ENCODE data around the gene CHST6. TPM values are rescaled to one million over a fixed set of nuclear protein-coding genes. Genes with fewer than 3 reads are reported as not detected.

CHST6 gene
- total RNA-seq, 1 experiment from 2014 or later, result 6.8 TPM

DNA sequence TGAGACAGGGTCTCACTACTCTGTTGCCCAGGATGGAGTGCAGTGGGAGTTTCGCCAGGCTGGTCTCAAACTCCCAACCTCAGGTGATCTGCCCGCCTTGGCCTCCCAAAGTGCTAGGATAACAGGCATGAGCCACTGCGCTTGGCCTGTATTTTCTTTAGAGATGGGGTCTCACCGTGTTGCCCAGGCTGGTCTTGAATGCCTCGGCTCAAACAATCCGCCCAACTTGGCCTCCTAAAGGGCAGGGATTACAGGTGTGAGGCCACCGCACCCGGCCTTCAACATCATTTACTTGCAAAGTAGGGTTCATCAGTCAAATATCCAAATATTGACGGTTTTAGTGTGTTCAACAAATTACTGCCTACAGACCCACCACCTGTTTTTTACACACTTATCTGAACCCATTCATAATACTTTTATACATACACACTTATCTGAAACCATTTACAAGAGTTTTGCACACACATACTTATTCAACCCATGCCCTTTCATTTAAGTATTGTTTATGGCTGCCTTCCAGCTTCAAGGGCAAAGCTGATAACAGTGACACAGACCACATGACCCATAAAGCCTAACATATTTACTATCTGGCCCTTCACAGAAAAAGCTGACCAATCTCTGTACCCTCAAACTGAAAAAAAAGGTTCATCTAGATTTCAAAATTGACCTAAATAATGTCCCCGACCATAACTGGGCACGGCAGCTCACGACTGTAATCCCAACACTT lies 42.6 kb downstream of the CHST6 start:
- Histone ChIP-seq H3K36me3 (ENCODE audit: low read depth) (peaks cover 5% of the 10 kb centered on the region; the same call in 1 of the 2 replicates), H3K4me3 (no peak overlapping the region), H3K9me3 (ENCODE audit: insufficient read depth, low read depth) (no peaks in the 10 kb centered on the region), H3K4me1 (replicated peaks; ENCODE audit: insufficient read depth) (no peaks in the 10 kb centered on the region), H3K27ac (no peak overlapping the region), H3K27me3 (ENCODE audit: insufficient read depth, low read depth) (no peaks in the 10 kb centered on the region), H3F3A (ENCODE audit: insufficient read depth, low read depth) (no peaks in the 10 kb centered on the region), H3K79me2 (ENCODE audit: low read depth) (peaks cover 46% of the 10 kb centered on the region), H4K20me1 (ENCODE audit: insufficient read depth) (peaks cover 29% of the 10 kb centered on the region; the same call in 1 of the 2 replicates), H2AFZ (no peak overlapping the region), H3K9me2 (ENCODE audit: insufficient read depth) (no peaks in the 10 kb centered on the region), H3K4me2 (no peak overlapping the region)
- TF ChIP-seq, protein P1, sequence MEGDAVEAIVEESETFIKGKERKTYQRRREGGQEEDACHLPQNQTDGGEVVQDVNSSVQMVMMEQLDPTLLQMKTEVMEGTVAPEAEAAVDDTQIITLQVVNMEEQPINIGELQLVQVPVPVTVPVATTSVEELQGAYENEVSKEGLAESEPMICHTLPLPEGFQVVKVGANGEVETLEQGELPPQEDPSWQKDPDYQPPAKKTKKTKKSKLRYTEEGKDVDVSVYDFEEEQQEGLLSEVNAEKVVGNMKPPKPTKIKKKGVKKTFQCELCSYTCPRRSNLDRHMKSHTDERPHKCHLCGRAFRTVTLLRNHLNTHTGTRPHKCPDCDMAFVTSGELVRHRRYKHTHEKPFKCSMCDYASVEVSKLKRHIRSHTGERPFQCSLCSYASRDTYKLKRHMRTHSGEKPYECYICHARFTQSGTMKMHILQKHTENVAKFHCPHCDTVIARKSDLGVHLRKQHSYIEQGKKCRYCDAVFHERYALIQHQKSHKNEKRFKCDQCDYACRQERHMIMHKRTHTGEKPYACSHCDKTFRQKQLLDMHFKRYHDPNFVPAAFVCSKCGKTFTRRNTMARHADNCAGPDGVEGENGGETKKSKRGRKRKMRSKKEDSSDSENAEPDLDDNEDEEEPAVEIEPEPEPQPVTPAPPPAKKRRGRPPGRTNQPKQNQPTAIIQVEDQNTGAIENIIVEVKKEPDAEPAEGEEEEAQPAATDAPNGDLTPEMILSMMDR (conservative IDR thresholded peaks at IDR 0.05), result no peak
- no peak for TF ChIP-seq EZH2 (IDR thresholded peaks at IDR 0.05; ENCODE audit: low read depth)
- no TSS peak for BruUV-seq (replicated peaks)
- DNase-seq, result no peak
- POLR2A ChIA-PET (ENCODE audit: unreplicated experiment), result interaction anchor here (0.7 kb wide), 1 partner anchor 65 kb away, joined by 6 read pairs; no protein-coding TSS in a partner anchor
- CTCF ChIA-PET, result no interaction called here
- intact Hi-C loops (cut with micrococcal nuclease; ENCODE audit: unreplicated experiment), result no loop called here

DNA sequence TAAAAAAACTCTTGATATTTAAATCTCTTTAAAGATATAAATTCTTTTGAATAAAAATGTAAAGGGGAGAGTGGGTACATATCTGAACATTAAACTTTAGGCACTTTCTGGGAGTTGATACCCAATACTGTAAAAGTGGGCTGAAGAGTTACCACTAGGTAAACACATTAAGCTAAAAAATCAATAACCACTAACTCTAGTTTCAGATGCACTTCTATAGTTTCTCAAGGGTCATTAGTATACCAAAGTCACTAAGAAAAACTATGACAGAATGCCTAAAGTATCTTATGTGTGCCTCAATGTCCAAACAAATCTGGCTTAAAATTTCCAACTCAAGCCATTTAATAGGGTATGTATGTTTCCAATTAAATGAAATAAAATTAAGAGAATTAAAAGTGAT lies 48.8 kb downstream of the CHST6 start:
- ChIA-PET POLR2A (ENCODE audit: unreplicated experiment) (no interaction called here), CTCF (no interaction called here)
- no peaks in the 10 kb centered on the region for H3K27me3 ChIP-seq (ENCODE audit: insufficient read depth, low read depth)
- peaks cover 11% of the 10 kb centered on the region; the same call in 1 of the 2 replicates for H4K20me1 ChIP-seq (ENCODE audit: insufficient read depth)
- no peak overlapping the region for H3K4me2 ChIP-seq
- H3K9me3 ChIP-seq (ENCODE audit: insufficient read depth, low read depth), result no peaks in the 10 kb centered on the region
- intact Hi-C loops (cut with micrococcal nuclease; ENCODE audit: unreplicated experiment), result no loop called here
- TF ChIP-seq, protein P1 (conservative IDR thresholded peaks at IDR 0.05), result no peak
- TF ChIP-seq EZH2 (IDR thresholded peaks at IDR 0.05; ENCODE audit: low read depth), result no peak
- DNase-seq, result no peak
- no peaks in the 10 kb centered on the region; the same call in 1 of the 2 replicates for H3F3A ChIP-seq (ENCODE audit: insufficient read depth, low read depth)
- no peak overlapping the region for H3K4me3 ChIP-seq
- no peaks in the 10 kb centered on the region for H3K9me2 ChIP-seq (ENCODE audit: insufficient read depth)
- BruUV-seq (replicated peaks), result no TSS peak
- H3K79me2 ChIP-seq (ENCODE audit: low read depth), result no peaks in the 10 kb centered on the region
- no peaks in the 10 kb centered on the region for H3K4me1 ChIP-seq (replicated peaks; ENCODE audit: insufficient read depth)
- H3K27ac ChIP-seq, result no peak overlapping the region
- H3K36me3 ChIP-seq (ENCODE audit: low read depth), result peaks cover 5% of the 10 kb centered on the region; the same call in 1 of the 2 replicates
- H2AFZ ChIP-seq, result no peak overlapping the region

DNA sequence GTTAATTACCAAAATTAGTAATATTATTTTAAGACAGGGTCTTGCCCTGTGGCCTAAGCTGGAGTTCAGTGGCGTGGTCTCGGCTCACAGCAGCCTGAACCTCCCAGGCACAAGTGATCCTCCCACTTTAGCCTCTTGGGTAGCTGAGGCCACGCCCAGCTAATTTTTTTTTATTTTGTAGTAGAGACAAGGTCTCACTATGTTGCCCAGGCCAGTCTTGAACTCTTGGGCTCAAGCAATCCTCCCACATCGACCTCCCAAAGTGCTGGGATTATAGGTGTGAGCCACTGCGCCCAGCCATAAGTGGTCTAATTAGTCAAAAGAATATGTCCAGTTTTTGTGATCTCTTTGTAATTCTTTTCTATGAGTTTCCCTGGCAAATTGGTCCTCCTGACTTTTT lies 49.9 kb downstream of the CHST6 start:
- intact Hi-C loops (cut with micrococcal nuclease; ENCODE audit: unreplicated experiment), result no loop called here
- Histone ChIP-seq H3K9me2 (ENCODE audit: insufficient read depth) (no peaks in the 10 kb centered on the region), H3K36me3 (ENCODE audit: low read depth) (peaks cover 5% of the 10 kb centered on the region; the same call in 1 of the 2 replicates), H3K27ac (no peak overlapping the region), H3K27me3 (ENCODE audit: insufficient read depth, low read depth) (no peaks in the 10 kb centered on the region), H3K9me3 (ENCODE audit: insufficient read depth, low read depth) (no peaks in the 10 kb centered on the region), H4K20me1 (ENCODE audit: insufficient read depth) (peaks cover 4% of the 10 kb centered on the region; the same call in 1 of the 2 replicates), H3F3A (ENCODE audit: insufficient read depth, low read depth) (no peaks in the 10 kb centered on the region; the same call in 1 of the 2 replicates), H3K4me3 (no peak overlapping the region), H3K4me2 (no peak overlapping the region), H3K4me1 (replicated peaks; ENCODE audit: insufficient read depth) (no peaks in the 10 kb centered on the region), H2AFZ (no peak overlapping the region), H3K79me2 (ENCODE audit: low read depth) (no peaks in the 10 kb centered on the region)
- POLR2A ChIA-PET (ENCODE audit: unreplicated experiment), result no interaction called here
- BruUV-seq (replicated peaks), result no TSS peak
- no peak for DNase-seq
- CTCF ChIA-PET, result no interaction called here
- TF ChIP-seq EZH2 (IDR thresholded peaks at IDR 0.05; ENCODE audit: low read depth), result no peak
- TF ChIP-seq, protein P1 (conservative IDR thresholded peaks at IDR 0.05), result no peak

Data from PC-9 (cell line).